ENCODE data around the gene SDF2. TPM values are rescaled to one million over a fixed set of nuclear protein-coding genes. Genes with fewer than 3 reads are reported as not detected.
A peak's percentile ranks its signal among the peaks of the same experiment; 100 is the strongest.
"Not testable (repeated sequence)": the region's sequence is repeated elsewhere in the genome, so short reads cannot be mapped to it uniquely, and the experiment has no call there.

Gene SDF2
- total RNA-seq, 1 donor from 2014 or later, result 105 TPM

DNA sequence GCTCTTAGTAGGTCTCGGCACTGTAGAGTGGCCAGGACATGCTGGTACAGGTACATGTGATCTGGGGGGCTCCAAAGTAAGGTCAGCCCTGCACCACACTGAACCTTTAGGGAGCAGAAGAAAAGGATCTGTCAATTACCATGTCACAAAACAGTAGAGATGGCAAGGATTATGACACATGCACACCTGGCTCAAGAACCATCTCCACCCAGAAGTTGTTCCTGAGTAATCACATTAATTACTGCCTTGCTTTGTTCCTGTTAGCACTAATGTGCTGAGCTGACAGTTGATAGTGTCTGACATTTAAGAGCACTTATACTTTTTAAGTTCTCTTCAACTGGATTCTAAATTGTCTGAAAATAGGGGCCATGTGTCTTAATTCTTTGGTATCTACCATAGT lies 26.2 kb downstream of the SDF2 start:
- DNase-seq (ENCODE audit: low read depth in 2 of 2), result no peak

DNA sequence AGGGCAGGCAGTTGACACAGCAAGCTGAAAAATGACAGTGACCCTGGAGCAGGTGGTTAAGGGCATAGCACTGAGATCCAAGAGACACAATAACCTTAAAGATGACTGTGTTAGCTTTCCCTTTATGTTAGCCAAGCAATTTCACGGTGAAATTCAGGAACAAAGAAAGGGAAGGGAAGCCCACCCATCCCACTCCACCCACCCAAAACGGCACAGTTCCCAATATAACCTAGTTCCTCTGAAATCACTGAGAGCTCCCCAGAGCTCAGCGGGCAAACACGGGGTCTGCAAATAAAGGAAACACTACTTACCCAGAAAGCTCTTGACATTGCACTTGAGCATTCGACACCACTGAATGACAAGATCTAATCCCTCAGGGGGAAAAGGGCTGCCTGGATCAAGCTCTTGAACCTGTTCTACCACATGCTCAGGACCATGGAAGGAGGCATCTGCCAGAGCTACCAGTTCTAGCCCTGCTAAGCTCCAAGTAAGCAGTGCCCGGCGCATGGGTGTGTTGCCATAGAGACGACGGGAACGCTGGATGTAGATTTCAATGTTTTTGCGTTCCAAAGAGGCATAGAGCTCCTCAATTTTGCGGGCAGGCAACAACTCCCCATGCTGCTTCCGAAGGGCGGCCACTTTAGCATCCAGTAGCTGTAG lies 27.4 kb downstream of the SDF2 start:
- DNase-seq (ENCODE audit: low read depth in 2 of 2), result no peak

DNA sequence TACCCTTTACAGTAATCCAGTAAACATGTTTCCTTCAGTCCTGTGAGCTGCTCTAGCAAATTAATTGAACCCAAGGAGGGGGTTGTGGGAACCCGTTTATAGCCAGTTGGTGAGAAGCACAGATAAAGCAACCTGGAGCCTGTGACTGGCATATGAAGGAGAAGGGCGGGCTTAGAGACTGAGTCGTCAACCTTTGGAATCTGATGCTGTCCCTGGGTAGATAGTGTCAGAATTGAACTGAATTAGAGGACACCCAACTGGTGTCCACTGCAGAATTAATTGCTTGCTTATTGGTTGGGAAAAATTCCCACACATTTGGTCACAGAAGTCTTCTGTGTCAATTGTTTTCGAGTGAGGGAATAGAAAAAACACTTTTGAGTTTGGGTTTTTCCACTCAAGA lies 34.9 kb downstream of the SDF2 start:
- DNase-seq (ENCODE audit: low read depth in 2 of 2), result no peak

DNA sequence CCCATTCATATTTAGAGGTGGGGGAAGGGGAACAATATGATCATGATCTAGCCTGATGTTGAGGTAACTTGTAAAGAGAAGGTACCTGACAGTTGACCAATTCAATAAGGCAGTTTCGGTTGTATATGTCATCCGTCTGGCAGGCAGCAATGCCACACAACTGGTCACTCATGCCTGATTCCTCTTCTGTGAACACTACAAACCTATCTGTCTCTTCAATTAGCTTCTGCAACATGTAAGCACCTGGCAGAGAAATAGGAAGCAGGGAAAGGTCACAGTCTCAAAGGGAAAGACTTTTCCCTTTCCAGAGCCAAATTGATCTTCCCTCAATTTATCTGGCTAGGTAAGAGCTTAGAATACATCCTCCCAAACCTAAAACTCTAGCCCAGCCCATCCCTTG lies 37.6 kb downstream of the SDF2 start:
- DNase-seq (ENCODE audit: low read depth in 2 of 2), result no peak

DNA sequence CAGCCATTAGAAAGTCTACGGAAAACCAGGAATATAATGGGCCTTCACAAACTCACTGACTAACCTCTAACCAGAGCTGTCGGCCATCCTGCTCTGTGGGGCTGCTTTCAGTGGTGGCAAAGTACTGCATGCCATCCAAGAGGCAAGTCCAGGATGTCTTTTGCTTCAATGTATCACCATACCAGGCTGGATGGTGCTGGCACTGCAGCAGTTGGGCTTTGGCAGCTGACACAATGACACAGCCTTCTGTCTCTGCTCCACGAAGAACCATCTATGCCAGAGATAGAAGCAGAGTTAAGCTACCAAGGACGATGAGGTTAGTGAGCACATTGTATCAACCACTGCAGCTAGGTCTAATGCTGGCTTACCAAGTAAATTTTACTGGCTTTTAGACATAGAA lies 38.0 kb downstream of the SDF2 start:
- no peak for DNase-seq (ENCODE audit: low read depth in 2 of 2)

DNA sequence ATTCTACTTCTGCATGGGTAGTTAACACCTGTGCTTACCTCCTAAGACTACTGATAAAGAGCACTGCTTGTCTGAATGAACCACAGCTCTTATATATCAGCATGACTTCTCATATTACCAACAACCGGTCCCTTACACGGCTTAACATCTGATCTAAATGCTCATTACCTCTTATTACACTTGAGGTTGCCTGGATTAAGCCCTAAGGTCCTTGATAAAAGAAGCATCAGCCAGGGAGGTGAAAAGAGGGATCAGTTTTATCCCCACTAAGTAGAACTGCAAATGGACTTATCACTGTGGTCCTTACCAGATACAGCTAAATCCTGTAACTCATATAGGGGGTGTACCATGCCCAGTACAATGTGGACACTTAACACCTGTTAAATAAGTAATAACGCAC lies 39.5 kb downstream of the SDF2 start:
- DNase-seq (ENCODE audit: low read depth in 2 of 2), result no peak

DNA sequence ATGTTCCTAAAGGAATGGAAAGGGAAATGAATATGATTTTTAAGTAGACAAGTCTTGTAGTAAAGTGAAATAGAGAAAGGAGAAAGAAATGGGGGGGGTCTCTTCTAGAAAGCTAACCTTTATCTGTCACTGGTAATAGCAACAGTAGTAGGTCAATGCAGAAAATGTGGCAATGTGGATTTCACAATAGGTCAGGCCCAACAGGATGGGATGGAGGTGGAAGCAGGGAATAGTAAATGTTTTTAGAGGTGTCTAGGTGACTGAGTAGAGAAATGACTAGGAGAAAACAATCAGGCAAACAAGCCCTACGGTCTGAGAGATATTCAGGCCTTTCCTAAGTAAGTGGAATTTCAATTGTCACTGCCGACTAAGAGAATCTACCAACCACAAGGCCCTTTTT lies 41.7 kb downstream of the SDF2 start:
- no peak for DNase-seq (ENCODE audit: low read depth in 2 of 2)

DNA sequence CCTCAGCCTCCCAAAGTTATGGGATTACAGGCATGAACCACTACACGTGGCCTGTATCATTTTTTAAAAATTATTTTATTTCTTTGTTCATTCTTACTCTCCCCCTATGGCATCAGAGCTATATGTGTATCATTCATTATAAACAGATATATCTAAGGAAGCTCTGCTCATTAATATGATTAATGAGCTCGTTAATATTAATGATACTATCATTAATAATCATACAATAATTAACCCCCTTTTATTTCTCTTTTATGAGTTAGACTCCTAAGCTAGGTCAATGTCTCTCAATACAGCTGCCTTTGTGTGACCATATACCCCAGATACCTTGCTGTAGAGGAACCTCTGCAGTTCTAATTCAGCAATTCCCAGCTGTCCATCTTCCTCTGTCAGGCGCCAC lies 43.2 kb downstream of the SDF2 start:
- DNase-seq (ENCODE audit: low read depth in 2 of 2), result no peak

DNA sequence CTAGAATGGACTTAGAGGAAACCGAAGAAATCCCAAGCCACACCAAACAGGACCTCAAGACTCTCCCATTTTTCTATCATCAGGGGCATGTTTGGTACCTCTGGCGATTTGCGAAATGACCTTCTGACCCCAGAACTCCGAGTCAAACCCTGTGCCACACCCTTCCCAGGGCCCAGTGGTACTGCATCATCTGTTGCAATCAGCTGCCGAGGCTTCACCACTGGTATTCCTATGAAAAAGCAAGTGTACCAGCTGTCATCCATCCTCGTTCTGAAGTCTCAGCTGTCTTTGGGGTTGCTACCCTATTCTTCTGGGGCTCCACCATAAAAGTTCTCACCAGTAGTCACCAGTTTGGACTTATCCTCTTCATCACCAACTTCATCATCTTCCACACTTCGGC lies 45.4 kb downstream of the SDF2 start:
- DNase-seq (ENCODE audit: low read depth in 2 of 2), result no peak

DNA sequence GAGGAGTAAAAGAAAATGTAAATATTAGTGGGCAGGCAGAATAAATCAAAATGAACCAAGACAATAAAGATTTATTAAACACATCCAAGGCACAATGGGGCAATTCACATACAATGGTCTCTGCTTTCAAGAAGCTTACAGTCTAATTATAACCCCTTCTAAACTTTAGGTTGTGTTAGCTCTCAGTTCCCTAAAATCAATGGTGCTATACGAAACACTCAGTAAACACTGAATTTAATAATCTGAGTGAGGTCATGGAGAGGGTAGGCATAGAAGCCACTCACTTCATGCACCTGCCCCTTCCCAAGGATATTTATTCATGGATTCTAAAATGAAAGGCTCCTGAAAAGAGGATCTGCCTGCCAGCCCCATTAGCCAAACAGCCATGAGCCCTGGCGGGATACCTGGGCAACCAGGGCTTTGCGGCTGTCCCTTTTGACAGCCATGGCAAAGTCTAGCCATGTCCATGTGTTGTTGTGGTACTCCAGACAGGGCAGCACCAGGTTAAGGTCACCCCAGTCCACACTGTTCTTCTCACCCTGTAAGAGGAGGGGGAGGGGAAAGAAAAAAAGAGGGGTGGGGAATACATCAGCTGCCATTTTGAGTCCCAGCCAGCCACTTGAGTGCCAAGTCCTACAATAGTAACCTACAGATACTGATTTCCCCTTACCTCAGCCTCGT lies 46.3 kb downstream of the SDF2 start:
- no peak for DNase-seq (ENCODE audit: low read depth in 2 of 2)

DNA sequence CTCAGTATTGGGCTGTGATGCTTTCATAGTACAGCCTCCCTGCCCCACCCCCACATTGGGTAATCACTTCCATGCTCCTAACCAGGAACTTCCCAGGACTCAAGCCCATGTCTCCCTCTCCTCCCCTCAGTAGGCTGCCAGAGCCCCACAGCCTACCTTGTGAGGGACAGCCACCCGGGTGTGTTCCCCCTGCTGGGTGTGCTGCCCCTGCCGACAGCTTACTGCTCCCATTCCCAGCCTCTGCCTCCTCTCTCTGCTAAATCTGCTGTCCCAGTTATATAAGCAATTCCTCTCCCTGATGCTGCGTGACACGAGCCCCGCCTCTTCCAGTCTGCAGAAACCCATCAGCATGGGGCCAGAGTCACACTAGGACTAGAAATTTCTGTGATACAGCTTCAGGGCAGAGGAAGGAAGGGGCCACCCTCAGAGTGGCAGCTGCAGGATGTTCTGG lies 47.8 kb downstream of the SDF2 start, which contains the start of gene RSKR:
Gene RSKR (minus strand): TSS at position 255 of the 451 bp plus-strand sequence. CDS start 24 bp downstream, at position 231.
- no peak for DNase-seq (ENCODE audit: low read depth in 2 of 2)

DNA sequence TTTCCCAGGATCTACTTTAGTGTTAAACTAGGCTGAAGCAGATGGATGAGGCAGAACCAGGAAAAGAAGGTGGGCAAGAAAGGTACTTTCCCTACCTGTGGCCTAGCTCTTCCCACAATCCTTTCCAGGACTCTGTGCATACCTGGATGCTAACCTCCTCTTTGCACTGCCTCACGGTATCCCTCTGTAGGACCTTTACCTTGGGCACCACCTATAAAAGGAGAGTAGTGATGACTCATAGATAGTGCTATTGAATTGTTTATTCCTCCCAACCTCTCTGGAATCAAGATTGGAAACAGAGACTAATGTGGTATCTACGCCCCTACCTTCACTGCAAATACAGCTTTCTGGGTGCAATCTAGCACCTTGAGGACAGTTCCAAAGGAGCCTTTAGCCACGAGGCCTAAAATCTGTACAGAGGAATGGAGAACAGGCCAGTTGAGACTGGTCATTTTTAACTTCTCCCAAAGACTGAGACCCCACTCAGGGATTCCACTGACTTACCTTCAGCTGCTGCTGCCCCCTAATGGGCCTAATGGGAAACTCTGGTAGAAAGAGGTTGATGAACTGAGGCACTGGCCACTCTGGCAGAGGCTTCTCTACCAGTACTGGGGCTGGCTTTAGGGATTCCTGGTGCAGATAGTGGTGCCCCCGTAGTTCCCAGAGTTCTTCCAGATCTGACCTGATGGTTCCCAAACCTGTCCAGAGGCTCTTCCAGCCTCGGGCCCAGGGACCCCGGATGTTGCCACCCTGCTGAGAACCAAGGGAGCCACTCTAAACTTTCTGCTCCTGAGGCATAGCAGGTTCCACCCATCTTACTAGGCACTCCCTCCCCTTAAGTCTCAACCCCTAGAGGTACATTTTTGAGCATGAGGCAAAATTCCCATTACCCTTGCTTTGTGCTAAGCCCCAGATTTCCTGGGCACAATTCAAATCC lies 48.5 kb downstream of the SDF2 start:
- DNase-seq (ENCODE audit: low read depth in 2 of 2), result peak; percentile 50 to 68

DNA sequence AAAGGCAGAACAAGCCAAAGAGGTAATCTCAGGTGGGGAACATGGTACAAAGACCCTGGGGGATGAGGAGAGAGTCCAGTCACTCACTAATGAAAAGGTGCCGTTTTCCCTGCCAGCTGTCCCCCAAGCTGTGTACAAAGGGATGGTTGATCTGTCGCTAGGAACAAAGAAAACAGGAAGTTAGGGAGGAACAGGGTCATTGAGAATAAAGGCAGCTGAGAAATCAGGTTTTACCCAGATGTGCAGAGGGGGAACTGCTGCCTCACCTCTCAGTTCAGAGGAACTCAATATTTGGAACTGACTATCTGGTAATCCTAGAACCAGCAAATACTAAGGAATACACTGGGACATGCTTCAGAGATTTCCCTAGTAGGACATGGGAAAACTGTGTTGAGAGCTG lies 49.2 kb downstream of the SDF2 start:
- DNase-seq (ENCODE audit: low read depth in 2 of 2), result peak in 1 of 2 donors; percentile 46

DNA sequence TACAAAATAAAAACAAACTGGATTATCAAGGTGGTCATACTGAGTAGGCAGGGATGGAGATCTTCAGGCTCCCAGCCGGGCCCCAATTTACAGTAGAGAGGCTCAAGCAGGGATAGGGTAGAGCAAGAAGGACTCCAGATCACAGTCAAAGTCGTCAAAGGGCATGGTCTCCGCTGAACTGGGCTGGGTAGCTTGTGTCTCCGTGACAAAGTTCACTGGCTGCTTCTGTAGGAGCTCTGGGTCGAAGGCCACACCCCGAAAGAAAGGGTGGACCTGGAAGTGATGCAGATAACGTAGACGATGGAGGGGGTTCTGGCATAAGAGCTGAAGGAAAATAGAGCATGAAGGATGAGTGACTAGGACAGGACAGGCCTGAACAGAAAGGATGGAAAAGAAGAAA lies 51.3 kb downstream of the SDF2 start:
- no peak for DNase-seq (ENCODE audit: low read depth in 2 of 2)

DNA sequence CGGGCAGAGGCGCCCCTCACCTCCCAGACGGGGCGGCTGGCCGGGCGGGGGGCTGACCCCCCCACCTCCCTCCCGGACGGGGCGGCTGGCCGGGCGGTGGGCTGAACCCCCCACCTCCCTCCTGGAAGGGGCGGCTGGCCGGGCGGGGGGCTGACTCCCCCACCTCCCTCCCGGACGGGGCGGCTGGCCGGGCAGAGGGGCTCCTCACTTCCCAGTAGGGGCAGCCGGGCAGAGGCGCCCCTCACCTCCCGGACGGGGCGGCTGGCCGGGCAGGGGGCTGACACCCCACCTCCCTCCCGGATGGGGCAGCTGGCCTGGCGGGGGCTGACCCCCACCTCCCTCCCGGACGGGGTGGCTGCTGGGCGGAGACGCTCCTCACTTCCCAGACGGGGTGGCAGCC lies 57.7 kb downstream of the SDF2 start:
- DNase-seq (ENCODE audit: low read depth in 2 of 2), result not testable (repeated sequence)

DNA sequence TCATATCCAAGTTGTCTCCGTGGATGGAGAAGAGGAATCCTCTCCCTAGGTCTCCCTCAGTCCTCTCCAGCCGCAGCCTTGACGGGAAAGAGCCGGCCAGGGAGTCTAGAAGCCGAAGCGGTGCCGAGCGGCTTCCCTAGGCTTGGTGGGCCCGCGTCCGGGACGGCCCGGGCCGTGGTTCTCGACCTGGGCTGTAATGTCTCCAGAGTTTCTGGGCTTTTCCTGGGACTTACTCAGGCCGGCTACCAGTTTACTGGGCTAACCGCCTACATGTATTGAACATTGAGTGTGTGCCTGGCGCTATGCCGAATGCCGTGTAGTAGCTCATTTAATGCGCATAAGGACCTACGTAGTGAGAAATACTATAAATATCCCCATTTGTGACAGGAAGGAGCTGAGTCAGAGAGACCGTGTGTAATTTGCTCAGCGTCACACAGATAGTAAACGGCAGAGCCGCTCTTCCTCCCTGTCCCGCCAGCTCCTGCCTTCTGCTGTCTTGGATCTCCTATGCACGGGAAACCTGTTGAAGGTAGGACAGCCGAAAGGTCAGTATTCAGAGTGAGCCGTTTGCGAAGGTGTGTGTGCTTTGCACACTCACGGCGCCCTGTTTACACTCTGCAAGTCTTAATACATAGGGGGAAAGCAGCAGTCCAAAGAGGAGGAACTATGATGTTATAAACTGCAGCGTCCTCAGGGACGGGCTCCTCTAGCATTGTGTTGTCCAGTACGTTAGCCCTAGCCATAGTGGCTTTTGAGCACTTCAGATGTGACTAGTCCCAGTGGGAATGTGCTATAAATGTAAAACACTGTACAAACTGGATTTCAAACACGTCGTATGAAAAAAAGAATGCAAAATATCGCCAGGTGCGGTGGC lies 62.2 kb downstream of the SDF2 start:
- peak; percentile 90 to 91 for DNase-seq (ENCODE audit: low read depth in 2 of 2)

DNA sequence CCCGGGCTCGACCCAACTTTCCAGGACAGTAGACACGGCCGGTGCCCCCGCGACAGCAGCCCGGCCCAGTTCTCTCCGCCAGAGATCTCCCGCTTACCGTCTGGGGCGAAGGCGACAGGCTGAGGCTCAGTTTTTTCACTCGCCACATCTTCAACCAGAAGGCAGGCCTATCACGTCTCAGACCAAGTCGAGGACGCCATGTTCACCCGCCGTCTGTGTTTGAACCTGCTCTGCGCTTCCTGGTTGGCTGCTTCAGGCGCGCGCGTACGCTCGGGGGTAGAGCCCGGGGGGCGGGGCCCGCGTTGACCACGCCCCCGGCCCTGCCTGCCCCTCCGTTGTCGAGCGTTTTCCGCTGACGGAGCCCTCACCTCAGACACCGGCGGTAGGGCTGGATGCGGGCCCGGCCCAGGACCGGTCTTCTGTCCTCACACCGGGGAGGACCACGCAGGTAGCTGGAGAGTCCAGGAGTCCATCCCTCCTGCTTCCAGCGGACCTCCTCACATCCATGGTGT lies 62.9 kb downstream of the SDF2 start, which contains the start of gene SPAG5:
Gene SPAG5 (minus strand): TSS at position 227 of the 512 bp plus-strand sequence. CDS start 79 bp downstream, at position 148.
- peak; percentile 93 to 96 for DNase-seq (ENCODE audit: low read depth in 2 of 2)

DNA sequence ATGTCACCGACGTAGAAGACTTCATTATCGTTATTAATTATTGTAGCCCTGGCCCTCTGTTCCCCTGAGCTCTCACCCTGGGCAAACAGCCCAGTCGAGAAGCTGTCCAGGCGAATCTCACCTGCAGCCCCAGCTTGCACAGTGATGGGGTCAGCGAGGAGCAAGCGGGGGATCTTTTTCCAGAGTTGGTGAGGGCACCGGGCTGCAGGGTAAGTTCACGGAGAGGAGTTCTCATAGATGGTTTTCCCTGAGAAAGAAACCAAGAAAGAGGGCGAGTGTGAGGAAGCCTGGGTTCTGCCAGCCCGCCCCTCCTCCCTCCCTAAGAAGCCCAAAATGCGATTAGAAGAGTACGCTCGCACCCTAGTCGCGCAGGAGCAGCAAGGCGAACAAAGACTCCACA lies 63.3 kb downstream of the SDF2 start:
- no peak for DNase-seq (ENCODE audit: low read depth in 2 of 2)
